C4-2B (cell line): ENCODE measurements around the gene COP1.

ENCODE experiments used
- CTCF ChIP-seq: fragments of 450-650 bp; conservative IDR thresholded peaks from 2 replicates; pipeline ENCODE4 v1.5.1; 2017; ENCODE audit warnings: mild to moderate bottlenecking
- ZFX ChIP-seq: fragments of 450-650 bp; IDR thresholded peaks from 2 replicates; pipeline ENCODE4 v1.6.1; 2017

GRCh38 chr1:175947771-175948170 lies 259.3 kb downstream of the COP1 start:
- TF ChIP-seq CTCF (no peak), ZFX (no peak)
